ENCODE measurements around the gene GFRA4. TPM values are rescaled to one million over a fixed set of nuclear protein-coding genes. Genes with fewer than 3 reads are reported as not detected.

The GFRA4 gene
- total RNA-seq, 4 donors from 2014 or later, result not detected

- Histone ChIP-seq H3K27ac (peak overlapping the region; percentile 49 to 83 (median 74)), H3K36me3 (no peaks in the 10 kb centered on the region), H3K4me3 (no peak overlapping the region), H3K9me3 (no peaks in the 10 kb centered on the region), H3K27me3 (peaks cover 0 to 7% (median 0%) of the 10 kb centered on the region in 4 donors), H3K4me1 (peaks cover 13 to 18% (median 14%) of the 10 kb centered on the region in 3 donors)
- intact Hi-C loops (cut with DNase I), result no loop called here
- 66% methylated on average over 2 of the region's 2 CpGs; no CpG with 5 or more reads in 1 of the 2 donors for WGBS, 2 donors
- no peak for DNase-seq
- TF ChIP-seq POLR2A (IDR thresholded peaks at IDR 0.05) (no peak), CTCF (IDR thresholded peaks at IDR 0.05) (no peak)
Measured at GRCh38 chr20:3687655-3688054, 24.5 kb upstream of the GFRA4 start.

DNA sequence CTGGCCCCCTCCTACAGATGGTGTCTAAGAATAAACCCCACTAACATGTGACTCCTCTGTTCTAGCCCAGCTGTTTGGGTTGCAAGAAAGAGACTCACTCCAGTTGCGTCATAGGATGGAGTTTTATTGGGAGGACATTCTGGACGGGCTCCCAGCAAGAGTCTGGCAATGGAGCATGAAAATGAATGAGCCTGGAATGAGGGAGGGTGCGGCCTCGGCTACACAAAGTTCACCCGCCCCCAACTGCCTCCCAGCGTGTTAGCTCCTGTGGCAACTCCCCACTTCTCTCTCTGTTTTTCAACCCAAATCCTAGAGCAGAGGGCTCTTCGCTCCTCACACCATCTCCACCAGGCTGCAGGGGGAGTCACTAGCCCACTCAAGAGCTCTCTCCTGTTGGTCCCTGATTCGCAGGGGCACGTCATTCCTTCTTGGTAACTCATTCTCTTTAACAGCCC is 23.7 kb upstream of the GFRA4 start:
- DNase-seq, result no peak
- Histone ChIP-seq H3K27me3 (peaks cover 0 to 14% (median 2%) of the 10 kb centered on the region in 4 donors), H3K4me1 (peaks cover 14 to 25% (median 20%) of the 10 kb centered on the region in 3 donors), H3K27ac (peak overlapping the region; percentile 49 to 83 (median 78)), H3K36me3 (no peaks in the 10 kb centered on the region), H3K4me3 (no peak overlapping the region), H3K9me3 (no peaks in the 10 kb centered on the region)
- TF ChIP-seq POLR2A (IDR thresholded peaks at IDR 0.05), result no peak
- TF ChIP-seq CTCF (IDR thresholded peaks at IDR 0.05), result no peak
- 28 to 32% methylated on average over 9 of the region's 9 CpGs for WGBS, 2 donors
- intact Hi-C loops (cut with DNase I), result no loop called here

GRCh38 chr20:3686421-3686820 is 23.2 kb upstream of the GFRA4 start:
- WGBS, 2 donors, result 57 to 90% methylated on average over 2 to 7 of the region's 7 CpGs
- Histone ChIP-seq H3K4me3 (no peak overlapping the region), H3K4me1 (peaks cover 19 to 30% (median 25%) of the 10 kb centered on the region in 3 donors), H3K9me3 (no peaks in the 10 kb centered on the region), H3K27me3 (peaks cover 0 to 19% (median 4%) of the 10 kb centered on the region in 4 donors), H3K27ac (peak overlapping the region in 3 of 4 donors; percentile 75 to 83 (median 80)), H3K36me3 (no peaks in the 10 kb centered on the region)
- no peak for DNase-seq
- intact Hi-C loops (cut with DNase I), result no loop called here
- TF ChIP-seq CTCF (IDR thresholded peaks at IDR 0.05) (no peak), POLR2A (IDR thresholded peaks at IDR 0.05) (no peak)

DNA sequence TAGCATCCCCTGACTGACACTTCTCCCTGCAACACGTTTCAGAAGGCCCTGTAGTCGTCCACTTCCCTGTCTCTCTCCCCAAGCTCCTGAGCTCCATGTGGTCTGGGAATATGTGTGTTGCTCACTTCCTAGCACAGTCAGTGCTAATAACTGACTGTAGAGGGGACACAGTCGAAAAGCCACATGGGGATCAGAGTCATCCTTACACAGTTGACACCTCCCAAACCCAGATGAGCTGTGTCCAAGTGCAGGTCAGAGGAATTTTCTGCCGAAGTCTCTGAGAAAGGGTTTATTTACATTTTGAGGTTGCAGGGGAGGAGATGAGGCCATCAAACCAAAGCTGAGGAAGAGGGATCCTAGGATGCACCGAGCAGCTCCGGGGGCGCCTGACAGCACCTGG is 22.1 kb upstream of the GFRA4 start:
- H3K4me1 ChIP-seq, result peaks cover 19 to 40% (median 29%) of the 10 kb centered on the region in 3 donors
- no peak overlapping the region for H3K4me3 ChIP-seq
- intact Hi-C loops (cut with DNase I), result no loop called here
- H3K27me3 ChIP-seq, result peaks cover 0 to 30% (median 5%) of the 10 kb centered on the region in 4 donors
- H3K9me3 ChIP-seq, result no peaks in the 10 kb centered on the region
- H3K36me3 ChIP-seq, result no peaks in the 10 kb centered on the region
- no peak for DNase-seq
- 51 to 62% methylated on average over 7 of the region's 7 CpGs for WGBS, 2 donors
- peak overlapping the region in 1 of 4 donors; percentile 14 for H3K27ac ChIP-seq
- TF ChIP-seq CTCF (IDR thresholded peaks at IDR 0.05) (no peak), POLR2A (IDR thresholded peaks at IDR 0.05) (no peak)

- Histone ChIP-seq H3K36me3 (no peaks in the 10 kb centered on the region), H3K4me1 (peaks cover 25 to 57% (median 31%) of the 10 kb centered on the region in 3 donors), H3K9me3 (no peaks in the 10 kb centered on the region), H3K4me3 (peak within 1 kb of the TSS; percentile 27 to 77 (median 52)), H3K27ac (peak within 1 kb of the TSS; percentile 80 to 95 (median 88)), H3K27me3 (peaks cover 0 to 58% (median 5%) of the 10 kb centered on the region in 4 donors)
- WGBS, 2 donors, result 14 to 16% methylated on average over 3 to 11 of the region's 65 CpGs
- TF ChIP-seq POLR2A (IDR thresholded peaks at IDR 0.05) (peak in 2 of 4 donors; percentile 28 to 32), CTCF (IDR thresholded peaks at IDR 0.05) (no peak)
- DNase-seq, result no peak
- intact Hi-C loops (cut with DNase I), result no loop called here
Measured at GRCh38 chr20:3681931-3682781, 19.0 kb upstream of the GFRA4 start, which contains the start of gene ADAM33. Gene ADAM33 (minus strand): TSS chr20:3682010. CDS start chr20:3682004, 6 bp downstream.
